HG02642 (cell line): ENCODE data around the gene GNB1L.
"Not testable (repeated sequence)": the region's sequence is repeated elsewhere in the genome, so short reads cannot be mapped to it uniquely, and the experiment has no call there.

Experiments
- ATAC-seq: cut with Tn5 transposase; IDR thresholded peaks from one replicate; pipeline ENCODE4 v1.9.1; 2021; ENCODE audit warnings: mild to moderate bottlenecking; ENCODE audit not compliant: unreplicated experiment, poor library complexity

GNB1L gene

DNA sequence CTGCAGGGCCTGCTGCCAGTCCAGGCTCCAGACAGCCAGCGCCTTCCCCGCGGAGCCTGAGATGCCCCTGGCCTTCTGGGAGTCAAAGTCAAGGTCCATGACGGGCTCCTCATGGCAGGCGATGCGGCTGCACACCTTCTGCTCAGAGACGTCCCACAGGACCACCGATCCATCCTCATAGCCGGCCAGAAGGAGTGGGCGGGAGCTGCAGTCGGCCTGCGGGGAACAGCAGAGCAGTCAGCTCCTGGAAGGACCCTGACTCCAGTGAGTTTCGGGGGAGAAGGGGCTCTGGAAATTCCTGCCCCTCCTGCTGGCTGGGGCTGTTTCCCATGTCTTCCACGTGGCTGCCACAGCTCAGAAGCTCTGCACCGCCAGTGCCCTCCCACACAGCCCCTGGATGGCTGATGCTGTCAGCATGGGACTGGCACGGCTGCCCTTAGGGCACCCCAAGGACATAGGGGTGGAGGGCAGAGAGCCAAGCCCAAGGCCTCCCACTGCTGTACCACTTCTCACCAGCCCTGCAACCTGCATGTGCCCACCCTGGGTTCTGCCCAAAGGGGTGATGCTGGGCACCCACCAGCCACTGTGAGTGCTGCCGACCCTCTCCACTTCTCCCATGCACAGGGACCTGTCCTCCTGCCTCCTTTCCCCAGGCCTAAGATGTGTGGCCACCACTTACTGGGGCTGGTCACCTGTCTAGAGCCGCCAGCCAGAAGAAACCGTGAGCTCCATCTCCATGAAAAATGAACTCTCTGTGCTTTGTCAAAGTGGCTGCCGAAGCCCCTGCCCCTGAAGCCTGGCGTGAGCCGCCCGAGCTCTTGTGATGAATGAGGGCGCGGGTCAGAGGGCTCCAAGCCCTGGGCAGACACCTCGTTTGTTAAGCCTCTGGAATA, 52.4 kb downstream of the GNB1L start:
- ATAC-seq = no peak

- ATAC-seq = no peak
These were observed 53.2 kb downstream of the GNB1L start for GRCh38 chr22:19801340-19802000.

DNA sequence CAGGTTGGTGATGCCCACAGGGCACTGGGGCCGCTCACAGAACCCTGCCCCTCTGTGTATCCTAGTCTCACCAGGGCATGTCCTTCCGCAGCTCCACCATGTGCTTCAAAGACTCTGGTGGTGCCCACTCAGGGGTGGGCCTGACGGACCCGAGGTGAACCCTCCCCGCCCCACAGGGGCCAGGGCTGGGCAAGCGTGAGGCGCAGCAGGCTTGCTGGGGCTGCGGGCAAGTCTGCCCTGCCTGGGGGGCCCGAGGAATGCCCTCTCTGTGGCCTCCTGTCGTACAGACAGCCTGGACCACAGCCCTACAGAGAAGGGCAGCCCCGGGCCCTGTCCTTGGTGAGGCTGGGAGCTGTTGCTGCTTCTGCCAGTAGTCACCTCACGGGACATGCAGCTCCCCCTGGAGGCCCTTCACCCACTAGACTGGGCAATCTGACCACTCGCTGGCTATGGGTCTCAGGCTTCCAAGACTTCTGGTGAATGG, 53.9 kb downstream of the GNB1L start:
- no peak for ATAC-seq

GRCh38 chr22:19800306-19800705, 54.4 kb downstream of the GNB1L start:
- no peak for ATAC-seq

GRCh38 chr22:19799322-19800190, 55.1 kb downstream of the GNB1L start:
- no peak for ATAC-seq

- no peak for ATAC-seq
These were observed 55.8 kb downstream of the GNB1L start for GRCh38 chr22:19798891-19799293.

GRCh38 chr22:19798003-19798665, 56.5 kb downstream of the GNB1L start:
- ATAC-seq = no peak

GRCh38 chr22:19797086-19798002, 57.3 kb downstream of the GNB1L start:
- no peak for ATAC-seq

GRCh38 chr22:19796160-19796559, 58.5 kb downstream of the GNB1L start:
- no peak for ATAC-seq

- no peak for ATAC-seq
These were observed 59.1 kb downstream of the GNB1L start for GRCh38 chr22:19795617-19796008.

- ATAC-seq = no peak
These were observed 60.9 kb downstream of the GNB1L start for GRCh38 chr22:19793661-19794310.

- no peak for ATAC-seq
These were observed 61.5 kb downstream of the GNB1L start for GRCh38 chr22:19793161-19793560.

DNA sequence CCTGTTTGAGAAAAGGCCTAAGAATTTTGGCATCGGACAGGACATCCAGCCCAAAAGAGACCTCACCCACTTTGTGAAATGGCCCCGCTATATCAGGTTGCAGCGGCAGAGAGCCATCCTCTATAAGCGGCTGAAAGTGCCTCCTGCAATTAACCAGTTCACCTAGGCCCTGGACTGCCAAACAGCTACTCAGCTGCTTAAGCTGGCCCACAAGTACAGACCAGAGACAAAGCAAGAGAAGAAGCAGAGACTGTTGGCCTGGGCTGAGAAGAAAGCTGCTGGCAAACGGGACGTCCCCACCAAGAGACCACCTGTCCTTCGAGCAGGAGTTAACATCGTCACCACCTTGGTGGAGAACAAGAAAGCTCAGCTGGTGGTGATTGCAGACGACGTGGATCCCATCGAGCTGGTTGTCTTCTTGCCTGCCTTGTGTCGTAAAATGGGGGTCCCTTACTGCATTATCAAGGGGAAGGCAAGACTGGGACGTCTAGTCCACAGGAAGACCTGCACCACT, 62.2 kb downstream of the GNB1L start:
- not testable (repeated sequence) for ATAC-seq

DNA sequence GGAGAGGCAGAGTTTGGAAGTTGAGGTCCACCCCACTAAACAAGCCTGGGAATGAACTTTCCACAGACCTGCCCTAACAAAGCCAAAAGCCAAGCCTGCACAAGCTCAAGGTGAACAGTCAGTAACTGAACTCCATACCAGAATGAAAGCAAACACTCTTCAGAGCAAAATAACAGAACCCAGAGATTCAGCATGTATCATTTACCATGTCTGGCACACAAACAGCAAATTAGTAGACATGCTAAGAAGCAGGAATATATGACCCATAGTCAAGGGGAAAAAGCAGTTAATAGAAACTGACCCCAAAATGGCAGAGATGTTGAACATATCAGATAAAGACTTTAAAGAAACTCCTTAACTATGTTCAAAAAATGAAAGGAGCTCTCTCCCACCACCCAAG, 62.8 kb downstream of the GNB1L start:
- no peak for ATAC-seq

GRCh38 chr22:19791243-19791642, 63.4 kb downstream of the GNB1L start:
- ATAC-seq = no peak

DNA sequence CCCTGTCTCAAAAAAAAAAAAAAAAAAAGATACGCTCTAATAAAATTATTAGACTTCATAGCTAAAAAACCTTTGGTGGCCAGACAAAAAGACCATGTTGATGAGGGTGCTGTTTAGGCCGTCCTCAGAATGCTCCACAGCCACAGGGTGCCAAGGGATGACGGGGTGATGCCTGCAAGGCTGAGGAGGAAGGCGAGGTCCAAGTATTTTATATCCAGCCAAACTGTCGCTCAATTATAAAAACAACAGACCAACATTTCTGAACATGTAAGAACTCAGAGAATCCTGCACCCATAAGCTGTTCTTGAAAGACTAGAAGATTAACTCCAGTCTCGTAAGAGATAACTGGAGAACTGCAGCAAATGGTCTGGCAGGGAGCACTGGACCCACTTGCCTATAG, 64.8 kb downstream of the GNB1L start:
- no peak for ATAC-seq

- no peak for ATAC-seq
These were observed 65.3 kb downstream of the GNB1L start for GRCh38 chr22:19789406-19789805.

GRCh38 chr22:19788661-19789225, 65.9 kb downstream of the GNB1L start:
- ATAC-seq = no peak
